PC-3 (cell line): Measurements from ENCODE around the gene LSP1. TPM values are rescaled to one million over a fixed set of nuclear protein-coding genes. Genes with fewer than 3 reads are reported as not detected.

Experiments
- ATAC-seq: fragments of 200-7000 bp; cut with Tn5 transposase; 2 replicates; pipeline ENCODE4 v1.9.1; 2020; ENCODE audit warnings: mild to moderate bottlenecking, moderate library complexity
- BruUV-seq: library from RNA; stranded (reverse); fragments of 400-500 nt; replicated peaks from 2 replicates; lab custom pipeline; 2021; lab: Mats Ljungman, UMichigan
- CTCF ChIA-PET: fragments of 300-600 bp; sonication (Branson Sonifier 250); formaldehyde crosslinking; loops from one replicate; lab custom pipeline; 2022; ENCODE audit warnings: antibody characterized with exemption; lab: Charles Lee
- POLR2A ChIA-PET: fragments of 300-600 bp; sonication (Branson Sonifier 250); formaldehyde crosslinking; loops from one replicate; lab custom pipeline; 2022; ENCODE audit warnings: antibody characterized with exemption; ENCODE audit not compliant: unreplicated experiment; lab: Charles Lee
- DNase-seq: peaks from one replicate; pipeline ENCODE4 v3.0.0-alpha.2; 2015
- H2AFZ ChIP-seq: fragments of 300-600 bp; sonication (generic); 2 replicates; pipeline ENCODE4 v1.6.0; 2016; ENCODE audit warnings: antibody characterized with exemption, low read length
- H3F3A ChIP-seq: fragments of 300-600 bp; sonication (generic); one replicate; pipeline ENCODE4 v1.6.0; 2017; ENCODE audit warnings: antibody characterized with exemption, low read length, control low read depth, mild to moderate bottlenecking; ENCODE audit not compliant: unreplicated experiment
- H3K27ac ChIP-seq: fragments of 300-600 bp; sonication (generic); 2 replicates; pipeline ENCODE4 v1.5.1; 2016; ENCODE audit warnings: mild to moderate bottlenecking, low read length
- H3K27me3 ChIP-seq: fragments of 300-600 bp; sonication (generic); 2 replicates; pipeline ENCODE4 v1.6.1; 2016; ENCODE audit warnings: low read length, mixed read lengths
- H3K36me3 ChIP-seq: fragments of 300-600 bp; sonication (generic); 2 replicates; pipeline ENCODE4 v1.6.1; 2016; ENCODE audit warnings: low read depth, mixed run types, low read length, mixed read lengths
- H3K4me1 ChIP-seq: fragments of 300-600 bp; sonication (generic); 2 replicates; pipeline ENCODE4 v1.5.1; 2016; ENCODE audit warnings: low read length; ENCODE audit not compliant: insufficient read depth
- H3K4me2 ChIP-seq: fragments of 300-600 bp; sonication (generic); 2 replicates; pipeline ENCODE4 v1.6.0; 2016; ENCODE audit warnings: low read length
- H3K4me3 ChIP-seq: fragments of 300-600 bp; sonication (generic); 2 replicates; pipeline ENCODE4 v1.5.1; 2016; ENCODE audit warnings: mild to moderate bottlenecking, low read length, mixed read lengths
- H3K79me2 ChIP-seq: fragments of 300-600 bp; sonication (generic); 2 replicates; pipeline ENCODE4 v1.6.1; 2017; ENCODE audit warnings: low read length, mixed read lengths
- H3K9ac ChIP-seq: fragments of 300-600 bp; sonication (generic); 2 replicates; pipeline ENCODE4 v1.6.0; 2016; ENCODE audit warnings: mild to moderate bottlenecking, low read length
- H3K9me2 ChIP-seq: fragments of 300-600 bp; sonication (generic); replicated peaks from 2 replicates; pipeline ENCODE4 v1.6.1; 2016; ENCODE audit warnings: mixed run types, low read length, mixed read lengths
- H3K9me3 ChIP-seq: fragments of 300-600 bp; sonication (generic); 2 replicates; pipeline ENCODE4 v1.6.1; 2016; ENCODE audit warnings: low read length, mixed read lengths
- H4K20me1 ChIP-seq: fragments of 300-600 bp; sonication (generic); 2 replicates; pipeline ENCODE4 v1.6.1; 2016; ENCODE audit warnings: low read length, mixed read lengths
- EZH2 ChIP-seq: fragments of 300-600 bp; sonication (generic); IDR thresholded peaks from one replicate; pipeline ENCODE4 v1.6.1; 2017; ENCODE audit warnings: antibody characterized with exemption, mild to moderate bottlenecking, low read length; ENCODE audit not compliant: unreplicated experiment
- EZH2phosphoT487 ChIP-seq: fragments of 300-600 bp; sonication (generic); IDR thresholded peaks from 2 replicates; pipeline ENCODE4 v1.6.1; 2018; ENCODE audit warnings: mild to moderate bottlenecking, antibody characterized with exemption, low read length, borderline replicate concordance
- intact Hi-C: fragments of 100-400 bp; cut with micrococcal nuclease; formaldehyde crosslinking; loops from 2 replicates; pipeline ENCODE4 v1.9.0; 2023
- total RNA-seq: library from RNA; depleted of rRNA; stranded (reverse); fragments of >200 nt; gene quantifications from 2 replicates; pipeline ENCODE4 v1.2.3, GENCODE V29; 2014
- TF ChIP-seq, protein P1 (sequence below): fragments of 300-600 bp; sonication (generic); conservative IDR thresholded peaks from 2 replicates; pipeline ENCODE4 v1.5.1; 2017; ENCODE audit warnings: antibody characterized with exemption, low read depth, mild to moderate bottlenecking, low read length

The LSP1 gene
- total RNA-seq, 1 experiment from 2014 or later: not detected

DNA sequence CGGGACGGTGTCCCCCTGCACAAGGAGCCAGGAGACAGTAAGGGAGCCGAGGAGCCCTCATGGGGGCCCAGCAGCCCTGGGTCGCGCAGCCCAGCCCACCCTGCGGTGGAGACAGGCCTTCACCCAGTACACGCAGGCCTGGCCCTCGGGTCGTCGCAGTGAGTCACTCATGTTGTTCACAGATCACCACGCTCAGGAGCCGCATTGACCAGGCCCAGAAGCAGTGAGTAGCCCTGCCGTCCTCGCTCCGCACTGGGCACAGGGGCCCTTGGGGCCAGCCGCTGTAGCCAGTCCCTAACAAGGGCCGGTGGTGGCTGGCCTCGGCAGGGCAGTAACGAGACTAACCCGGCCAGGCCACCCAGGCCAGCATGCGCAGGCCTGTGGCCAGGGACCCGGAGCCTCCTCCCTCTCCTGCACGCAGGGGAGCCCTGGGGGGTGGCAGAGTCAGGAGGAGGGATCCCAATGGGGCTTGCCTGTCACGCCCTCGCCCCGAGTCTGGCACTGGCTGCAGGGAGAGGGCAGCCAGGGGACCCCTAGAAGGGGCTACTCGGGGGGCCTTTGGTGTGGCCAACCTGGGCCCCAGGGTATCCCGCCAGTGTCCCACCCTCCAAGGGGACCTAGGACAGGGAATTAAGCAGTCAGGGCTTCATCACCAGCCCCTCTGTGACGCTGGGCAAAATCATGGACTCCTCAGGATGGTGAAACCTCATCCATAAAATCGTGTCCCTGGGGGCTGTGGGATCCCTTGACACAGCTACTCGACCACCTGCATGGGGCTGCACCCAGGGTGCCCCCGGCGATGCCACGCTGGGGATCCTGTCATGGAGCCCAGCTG is 84.1 kb downstream of the LSP1 start:
- TF ChIP-seq EZH2 (no peak), EZH2phosphoT487 (no peak)
- TF ChIP-seq, protein P1, sequence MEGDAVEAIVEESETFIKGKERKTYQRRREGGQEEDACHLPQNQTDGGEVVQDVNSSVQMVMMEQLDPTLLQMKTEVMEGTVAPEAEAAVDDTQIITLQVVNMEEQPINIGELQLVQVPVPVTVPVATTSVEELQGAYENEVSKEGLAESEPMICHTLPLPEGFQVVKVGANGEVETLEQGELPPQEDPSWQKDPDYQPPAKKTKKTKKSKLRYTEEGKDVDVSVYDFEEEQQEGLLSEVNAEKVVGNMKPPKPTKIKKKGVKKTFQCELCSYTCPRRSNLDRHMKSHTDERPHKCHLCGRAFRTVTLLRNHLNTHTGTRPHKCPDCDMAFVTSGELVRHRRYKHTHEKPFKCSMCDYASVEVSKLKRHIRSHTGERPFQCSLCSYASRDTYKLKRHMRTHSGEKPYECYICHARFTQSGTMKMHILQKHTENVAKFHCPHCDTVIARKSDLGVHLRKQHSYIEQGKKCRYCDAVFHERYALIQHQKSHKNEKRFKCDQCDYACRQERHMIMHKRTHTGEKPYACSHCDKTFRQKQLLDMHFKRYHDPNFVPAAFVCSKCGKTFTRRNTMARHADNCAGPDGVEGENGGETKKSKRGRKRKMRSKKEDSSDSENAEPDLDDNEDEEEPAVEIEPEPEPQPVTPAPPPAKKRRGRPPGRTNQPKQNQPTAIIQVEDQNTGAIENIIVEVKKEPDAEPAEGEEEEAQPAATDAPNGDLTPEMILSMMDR: no peak
- H3K4me3 ChIP-seq: no peak overlapping the region
- no peak for DNase-seq
- no peak for ATAC-seq
- no peaks in the 10 kb centered on the region for H3K9me3 ChIP-seq
- no peak overlapping the region for H3K9ac ChIP-seq
- H3K27ac ChIP-seq: no peak overlapping the region
- BruUV-seq: no TSS peak
- ChIA-PET POLR2A (no interaction called here), CTCF (no interaction called here)
- no peaks in the 10 kb centered on the region for H3K27me3 ChIP-seq
- no peaks in the 10 kb centered on the region for H3K36me3 ChIP-seq
- intact Hi-C loops: no loop called here
- H3K79me2 ChIP-seq: no peaks in the 10 kb centered on the region
- no peaks in the 10 kb centered on the region for H4K20me1 ChIP-seq
- no peaks in the 10 kb centered on the region for H3K9me2 ChIP-seq
- H2AFZ ChIP-seq: no peak overlapping the region
- H3K4me1 ChIP-seq: no peaks in the 10 kb centered on the region
- H3F3A ChIP-seq: no peaks in the 10 kb centered on the region
- no peak overlapping the region for H3K4me2 ChIP-seq

DNA sequence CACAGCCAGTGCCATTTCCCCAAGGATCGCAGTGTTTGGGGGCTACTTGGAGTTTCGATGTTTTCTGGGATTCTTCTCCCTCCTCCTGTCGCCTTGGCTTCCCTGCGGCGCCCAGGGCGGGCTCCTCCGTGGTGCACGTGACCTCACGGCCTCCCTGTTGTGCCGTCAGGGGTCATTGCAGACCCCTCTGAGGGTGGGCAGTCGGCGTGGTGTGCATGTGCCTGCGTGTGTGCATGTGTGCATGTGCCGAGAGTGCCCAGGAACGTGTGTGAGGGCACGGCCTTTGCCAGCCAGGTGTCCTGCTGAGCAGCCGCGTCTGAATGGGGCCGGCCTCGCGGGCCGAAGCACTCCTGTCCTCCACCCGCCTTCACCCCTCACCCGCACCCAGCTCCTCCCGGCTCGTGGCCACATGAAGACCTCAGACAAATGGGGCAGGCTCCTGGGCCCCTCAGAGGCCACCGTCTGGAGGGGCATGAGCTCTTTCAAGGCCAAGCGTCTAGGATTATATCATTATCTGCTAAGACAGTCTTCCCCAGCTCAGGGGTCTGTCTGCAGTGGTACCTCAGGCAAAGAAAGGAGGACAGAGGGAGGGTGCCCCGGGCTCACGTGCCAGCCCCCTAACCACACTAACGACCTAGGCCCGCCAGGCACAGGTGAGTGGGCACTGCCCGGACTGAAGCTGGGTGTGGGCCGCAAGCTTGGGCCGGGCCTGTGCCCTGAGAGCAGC is 84.9 kb downstream of the LSP1 start:
- H3F3A ChIP-seq: no peaks in the 10 kb centered on the region
- CTCF ChIA-PET: no interaction called here
- H2AFZ ChIP-seq: no peak overlapping the region
- H4K20me1 ChIP-seq: no peaks in the 10 kb centered on the region
- H3K27ac ChIP-seq: no peak overlapping the region
- POLR2A ChIA-PET: interaction anchor here (0.6 kb wide), 1 partner anchor 30 kb away, joined by 3 read pairs; no protein-coding TSS in a partner anchor
- H3K4me1 ChIP-seq: no peaks in the 10 kb centered on the region
- H3K9ac ChIP-seq: no peak overlapping the region
- no TSS peak for BruUV-seq
- H3K79me2 ChIP-seq: no peaks in the 10 kb centered on the region
- no peak overlapping the region for H3K4me3 ChIP-seq
- ATAC-seq (no peak), DNase-seq (no peak)
- intact Hi-C loops: no loop called here
- H3K9me3 ChIP-seq: no peaks in the 10 kb centered on the region
- TF ChIP-seq EZH2phosphoT487: no peak
- no peak for TF ChIP-seq EZH2
- TF ChIP-seq, protein P1: no peak
- no peaks in the 10 kb centered on the region for H3K9me2 ChIP-seq
- H3K4me2 ChIP-seq: no peak overlapping the region
- no peaks in the 10 kb centered on the region for H3K36me3 ChIP-seq
- no peaks in the 10 kb centered on the region for H3K27me3 ChIP-seq
